NCI-H2171 (cell line): Measurements from ENCODE around the gene MAD1L1.

Experiments used
- DNase-seq: peaks from one replicate; lab custom pipeline; 2025; lab: John Stamatoyannopoulos, UW

MAD1L1 gene

DNA sequence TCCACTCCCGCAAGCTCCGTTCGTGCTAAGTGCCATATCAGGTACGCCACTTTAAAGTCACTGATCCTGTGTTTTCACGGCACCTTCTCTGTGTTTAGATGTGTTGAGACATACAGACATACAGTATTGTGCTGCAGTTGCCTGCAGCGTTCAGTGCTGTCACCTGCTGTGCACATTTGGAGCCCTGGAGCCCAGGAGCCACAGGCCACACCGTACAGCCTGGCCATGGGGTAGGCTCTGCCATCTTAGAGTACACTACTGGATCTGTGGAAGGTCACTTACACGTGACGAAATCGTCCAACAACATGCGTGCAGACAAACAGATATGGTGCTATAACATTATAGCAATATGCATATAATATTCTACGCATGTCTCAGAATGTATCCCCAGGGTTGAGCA, 451.4 kb downstream of the MAD1L1 start:
- DNase-seq = no peak

DNA sequence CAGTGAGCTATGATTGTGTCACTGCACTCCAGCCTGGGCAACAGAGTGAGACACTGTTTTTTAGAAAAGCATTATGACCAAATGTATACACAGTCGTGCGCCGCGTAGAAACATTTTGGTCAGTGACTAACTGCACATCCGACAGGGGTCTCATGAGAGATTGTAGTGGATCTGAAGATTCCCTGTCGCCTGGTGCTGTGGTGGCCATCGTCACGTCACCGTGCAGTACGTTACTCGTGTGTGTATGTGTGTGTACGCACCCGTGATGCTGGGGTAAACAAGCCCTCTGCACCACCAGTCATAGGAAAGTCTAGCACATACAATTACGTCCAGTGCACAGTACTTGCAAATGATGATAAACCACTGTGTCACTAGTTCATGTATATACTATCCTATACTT, 453.3 kb downstream of the MAD1L1 start:
- DNase-seq = no peak

DNA sequence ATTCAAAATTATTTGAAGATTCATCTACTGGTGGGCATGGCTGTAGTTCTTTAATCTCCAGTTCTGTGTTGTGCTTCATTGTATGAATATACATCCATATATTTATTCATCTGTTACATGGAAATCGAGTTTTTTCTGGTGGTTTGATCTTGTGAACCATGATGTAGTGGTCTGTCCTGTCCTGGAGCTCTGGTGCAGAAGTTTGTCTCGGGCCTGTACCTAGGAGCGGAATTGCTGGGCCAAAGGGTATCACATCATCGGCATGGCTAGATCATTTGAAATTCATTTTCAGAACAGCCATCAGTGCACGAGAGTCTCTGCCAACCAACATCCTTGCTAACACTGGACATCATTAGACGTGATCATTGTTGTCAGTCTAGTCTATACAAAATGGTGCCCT, 455.6 kb downstream of the MAD1L1 start:
- DNase-seq = no peak

DNA sequence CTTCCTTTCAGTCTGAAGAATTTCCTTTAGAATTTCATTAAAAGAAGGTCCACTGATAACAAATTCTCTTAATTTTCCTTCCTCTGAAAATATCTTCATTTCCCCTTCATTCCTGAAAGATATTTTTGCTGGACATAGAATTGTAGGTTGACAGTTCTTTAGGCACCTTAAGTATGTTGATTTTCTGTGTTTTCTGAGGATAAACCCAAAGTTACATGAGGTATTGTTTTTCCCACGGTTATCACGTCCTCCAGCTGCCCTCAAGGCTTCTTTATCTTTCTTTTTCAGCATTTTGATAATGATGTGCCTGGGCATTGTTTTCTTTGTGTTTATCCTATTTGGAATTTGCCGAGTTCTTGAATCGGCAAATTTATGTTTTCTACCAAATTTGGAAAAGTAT, 457.4 kb downstream of the MAD1L1 start:
- DNase-seq = no peak

DNA sequence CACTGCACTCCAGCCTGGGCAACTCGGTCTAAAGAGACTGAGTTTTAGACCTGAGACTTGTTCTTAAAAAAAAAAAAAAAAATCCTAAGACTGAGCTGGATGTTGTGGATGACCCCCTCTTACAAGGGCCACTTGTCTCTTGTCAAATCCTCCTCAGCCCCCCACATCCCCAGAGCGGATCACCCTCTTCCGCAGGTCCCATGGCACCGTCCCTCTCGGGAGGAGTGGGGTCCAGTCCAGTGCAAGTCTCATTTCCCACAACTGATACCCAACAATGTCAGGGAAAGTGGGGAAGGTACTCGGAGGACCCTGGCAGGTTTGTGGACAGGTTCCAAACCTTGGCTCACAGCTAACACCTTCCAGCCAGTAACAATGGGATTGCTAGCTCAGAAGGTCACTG, 462.4 kb downstream of the MAD1L1 start:
- DNase-seq = no peak

DNA sequence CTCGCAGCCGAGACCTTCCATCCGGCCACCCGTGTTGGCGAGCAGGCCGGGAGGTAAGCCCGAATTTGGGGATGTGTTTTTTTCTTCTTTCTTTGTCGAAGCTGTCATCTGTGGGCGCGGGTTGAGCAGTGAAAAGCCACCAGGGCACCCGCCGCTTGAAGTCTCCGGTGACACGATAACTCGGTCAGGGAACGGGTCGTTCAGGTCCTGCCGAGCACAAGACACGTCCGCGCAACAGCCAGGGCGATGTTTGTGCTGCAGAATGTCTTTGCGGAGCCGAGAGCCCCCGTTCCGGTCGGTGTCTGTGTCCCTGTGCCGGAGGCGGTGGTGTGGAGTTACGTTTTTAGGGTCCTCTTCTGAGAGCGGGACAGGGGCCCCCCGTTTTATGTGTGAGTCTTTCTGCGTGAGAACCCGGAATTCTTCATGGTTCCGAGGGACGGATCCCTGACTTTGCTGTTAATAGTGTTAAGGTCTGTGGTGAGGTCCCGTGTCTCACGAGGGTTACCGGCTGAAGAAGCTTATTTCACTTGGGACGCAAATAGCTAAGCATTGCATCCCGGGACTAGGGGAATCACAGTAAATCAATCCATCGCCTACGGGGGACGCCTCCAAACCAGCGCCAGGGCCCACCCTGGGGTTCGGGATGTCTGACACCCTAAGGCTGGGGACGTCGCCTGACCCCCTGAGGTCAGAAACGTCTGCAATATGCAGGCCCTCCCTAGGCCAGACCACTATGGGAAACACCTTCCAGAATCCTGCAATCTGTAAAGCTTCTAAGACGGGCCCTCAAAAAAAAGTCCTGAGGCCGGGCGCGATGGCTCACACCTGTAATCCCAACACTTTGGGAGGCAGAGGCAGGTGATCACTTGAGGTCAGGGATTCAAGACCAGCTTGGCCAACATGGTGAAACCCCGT, 463.2 kb downstream of the MAD1L1 start:
- DNase-seq = no peak

DNA sequence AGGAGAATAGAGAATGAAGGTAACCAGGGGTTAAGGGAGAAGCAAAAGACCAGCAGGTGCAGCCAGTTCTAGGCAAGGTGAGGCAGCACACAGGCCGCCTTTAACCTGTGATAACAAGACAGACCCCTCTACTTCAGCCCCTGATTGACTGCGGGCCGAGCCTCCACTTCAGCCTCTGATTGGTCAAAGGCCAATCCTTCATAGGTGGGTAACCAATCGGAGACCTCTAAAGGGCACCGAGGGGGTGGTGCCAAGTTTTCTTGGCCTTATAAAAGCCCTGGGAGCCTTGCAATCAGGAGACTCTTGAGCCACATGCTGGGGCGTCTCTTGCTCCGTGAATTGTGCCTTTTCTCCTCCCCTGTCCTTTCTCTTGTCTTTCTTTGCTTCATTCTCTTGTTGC, 463.9 kb downstream of the MAD1L1 start:
- DNase-seq = no peak

DNA sequence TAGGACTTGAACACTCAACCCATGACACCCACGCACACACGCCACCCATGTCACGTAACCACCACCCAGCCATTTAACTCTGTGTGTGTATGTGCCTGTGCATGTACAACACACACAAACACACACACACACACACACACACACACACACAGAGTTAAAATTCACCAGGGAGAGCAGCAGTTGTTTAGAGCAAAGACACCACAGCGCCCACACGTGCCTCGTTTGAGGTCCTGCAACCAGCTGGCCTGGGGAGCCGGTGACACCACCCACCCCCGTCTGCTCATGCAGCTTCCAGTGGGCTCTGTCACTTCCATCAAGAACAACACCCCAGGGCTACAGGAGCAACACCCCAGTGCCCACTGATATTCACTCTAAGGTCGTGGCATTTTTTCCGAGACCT, 465.2 kb downstream of the MAD1L1 start:
- no peak for DNase-seq
